Testis (tissue), 3 donors: Measurements from ENCODE around the gene CHKB. TPM values are rescaled to one million over a fixed set of nuclear protein-coding genes. Genes with fewer than 3 reads are reported as not detected.
"Not testable (repeated sequence)": the region's sequence is repeated elsewhere in the genome, so short reads cannot be mapped to it uniquely, and the experiment has no call there.

Source experiments
- DNase-seq: peaks from one replicate; pipeline ENCODE4 v3.0.0-alpha.2; 2019
- H3K27ac ChIP-seq, 2 donors: fragments of 200-600 bp; sonication (generic); one replicate each; pipeline ENCODE4 v1.5.1; 2019
- H3K27me3 ChIP-seq: fragments of 200-600 bp; sonication (generic); one replicate; pipeline ENCODE4 v1.5.1; 2019
- H3K36me3 ChIP-seq: fragments of 200-600 bp; sonication (generic); one replicate; pipeline ENCODE4 v1.5.1; 2017; ENCODE audit warnings: low read depth; ENCODE audit errors: missing control alignments
- H3K4me1 ChIP-seq: fragments of 200-600 bp; sonication (generic); one replicate; pipeline ENCODE4 v1.5.1; 2019
- H3K4me3 ChIP-seq, 2 donors: fragments of 200-600 bp; sonication (generic); one replicate each; pipeline ENCODE4 v1.5.1; 2017 to 2019
- H3K9me3 ChIP-seq: fragments of 200-600 bp; sonication (generic); one replicate; pipeline ENCODE4 v1.5.1; 2017
- CTCF ChIP-seq, 3 experiments: fragments of 450-650 bp in 2 of 3; fragments of 200-600 bp in 1 of 3; sonication (generic) in 1 of 3; IDR thresholded peaks; one replicate each; pipeline ENCODE4 v1.5.1; 2016 to 2019; ENCODE audit warnings: antibody characterized with exemption in 3 of 3, mild to moderate bottlenecking in 2 of 3, moderate library complexity in 1 of 3
- POLR2A ChIP-seq: fragments of 450-650 bp; IDR thresholded peaks from one replicate; pipeline ENCODE4 v1.6.1; 2017; ENCODE audit warnings: antibody characterized with exemption, mild to moderate bottlenecking, moderate library complexity
- WGBS, 2 donors: methylation state at CpG; one replicate each; pipeline ENCODE4 v1.1.5; 2018; 5-methylcytosine and 5-hydroxymethylcytosine counted together
- intact Hi-C: fragments of 100-400 bp; cut with DNase I; formaldehyde crosslinking; loops from one replicate; pipeline ENCODE4 v1.15.1; 2023; ENCODE audit warnings: low total_unique reads
- polyA plus RNA-seq: library from polyadenylated mRNA; stranded (reverse); fragments of 350-450 nt; fragmentation: Illumina TruSeq; extraction: RNeasy Lipid Tissue Mini Kit (QIAGEN cat#74804); gene quantifications from one replicate; pipeline ENCODE4 v1.2.3, GENCODE V29; 2014; ENCODE audit warnings: low read depth, low replicate concordance; ENCODE audit not compliant: insufficient read depth
- total RNA-seq, 2 donors: library from RNA; depleted of rRNA; stranded (reverse); fragments of >200 nt; gene quantifications; one replicate each; pipeline ENCODE4 v1.2.3, GENCODE V29; 2016

Gene CHKB
- total and polyA plus RNA-seq, 3 donors from 2014 or later = 88.4 to 98.9 (median 89.6) TPM

- WGBS, 2 donors = 82 to 88% methylated on average over 10 of the region's 10 CpGs
- H3K27ac ChIP-seq = no peak overlapping the region
- no peaks in the 10 kb centered on the region for H3K4me1 ChIP-seq
- H3K9me3 ChIP-seq = no peaks in the 10 kb centered on the region
- no peaks in the 10 kb centered on the region for H3K36me3 ChIP-seq
- TF ChIP-seq CTCF (IDR thresholded peaks at IDR 0.05) = no peak
- no peak for TF ChIP-seq POLR2A
- H3K4me3 ChIP-seq = no peak overlapping the region
- intact Hi-C loops = no loop called here
- DNase-seq = no peak
- H3K27me3 ChIP-seq = no peaks in the 10 kb centered on the region
Observed at GRCh38 chr22:50540381-50540780, 42.3 kb downstream of the CHKB start.

GRCh38 chr22:50537765-50538164 lies 44.9 kb downstream of the CHKB start:
- H3K27ac ChIP-seq = no peak overlapping the region
- H3K4me1 ChIP-seq = no peaks in the 10 kb centered on the region
- H3K9me3 ChIP-seq = no peaks in the 10 kb centered on the region
- intact Hi-C loops = no loop called here
- no peaks in the 10 kb centered on the region for H3K36me3 ChIP-seq
- DNase-seq = no peak
- no peaks in the 10 kb centered on the region for H3K27me3 ChIP-seq
- WGBS, 2 donors = 84 to 89% methylated on average over 13 of the region's 13 CpGs
- no peak overlapping the region for H3K4me3 ChIP-seq
- no peak for TF ChIP-seq CTCF (IDR thresholded peaks at IDR 0.05)
- TF ChIP-seq POLR2A = no peak

GRCh38 chr22:50536226-50536625 lies 46.4 kb downstream of the CHKB start:
- Histone ChIP-seq H3K4me1 (peaks cover 6% of the 10 kb centered on the region), H3K27me3 (no peaks in the 10 kb centered on the region), H3K4me3 (no peak overlapping the region), H3K9me3 (no peaks in the 10 kb centered on the region), H3K27ac (no peak overlapping the region), H3K36me3 (no peaks in the 10 kb centered on the region)
- DNase-seq = no peak
- TF ChIP-seq POLR2A (no peak), CTCF (IDR thresholded peaks at IDR 0.05) (no peak)
- intact Hi-C loops = no loop called here
- 72 to 77% methylated on average over 3 of the region's 3 CpGs for WGBS, 2 donors

GRCh38 chr22:50535113-50535512 lies 47.5 kb downstream of the CHKB start:
- no peaks in the 10 kb centered on the region for H3K27me3 ChIP-seq
- H3K9me3 ChIP-seq = no peaks in the 10 kb centered on the region
- H3K4me1 ChIP-seq = peaks cover 14% of the 10 kb centered on the region
- intact Hi-C loops = no loop called here
- no peaks in the 10 kb centered on the region for H3K36me3 ChIP-seq
- no peak for DNase-seq
- no peak for TF ChIP-seq CTCF (IDR thresholded peaks at IDR 0.05)
- TF ChIP-seq POLR2A = no peak
- no peak overlapping the region for H3K4me3 ChIP-seq
- 86 to 87% methylated on average over 8 of the region's 8 CpGs for WGBS, 2 donors
- H3K27ac ChIP-seq = no peak overlapping the region

GRCh38 chr22:50533856-50534711 lies 48.6 kb downstream of the CHKB start:
- H3K27me3 ChIP-seq, intact Hi-C loops, H3K4me3 ChIP-seq, H3K9me3 ChIP-seq, H3K36me3 ChIP-seq: not testable (repeated sequence)
- peak overlapping the region; percentile 39 to 51 for H3K27ac ChIP-seq
- WGBS, 2 donors = 37 to 50% methylated on average over 20 to 21 of the region's 21 CpGs
- peak; percentile 72 for DNase-seq
- peaks cover 14% of the 10 kb centered on the region for H3K4me1 ChIP-seq
